GM21786 (cell line): ENCODE data around the gene ABCA8.
"Not testable (repeated sequence)": the region's sequence is repeated elsewhere in the genome, so short reads cannot be mapped to it uniquely, and the experiment has no call there.

Experiments
- ATAC-seq: cut with Tn5 transposase; IDR thresholded peaks from one replicate; pipeline ENCODE4 v1.9.1; 2021; ENCODE audit not compliant: unreplicated experiment

Gene ABCA8

GRCh38 chr17:68955181-68955841, at the start of gene ABCA8:
Gene ABCA8 (minus strand): TSS chr17:68955392. CDS start chr17:68942034, 13,358 bp downstream.
- no peak for ATAC-seq

- ATAC-seq = not testable (repeated sequence)
Observed at GRCh38 chr17:69004759-69005158, 49.6 kb upstream of the ABCA8 start.

- not testable (repeated sequence) for ATAC-seq
Observed at GRCh38 chr17:68999743-69000142, 44.6 kb upstream of the ABCA8 start.

GRCh38 chr17:68993112-68993511, 37.9 kb upstream of the ABCA8 start:
- no peak for ATAC-seq

GRCh38 chr17:68987966-68988365, 32.8 kb upstream of the ABCA8 start:
- no peak for ATAC-seq

GRCh38 chr17:68981288-68981687, 26.1 kb upstream of the ABCA8 start:
- ATAC-seq = peak; percentile 70

GRCh38 chr17:68973098-68973846, 18.1 kb upstream of the ABCA8 start:
- no peak for ATAC-seq

GRCh38 chr17:68972119-68972704, 17.0 kb upstream of the ABCA8 start:
- no peak for ATAC-seq

- ATAC-seq = no peak
Observed at GRCh38 chr17:68969101-68969500, 13.9 kb upstream of the ABCA8 start.

- no peak for ATAC-seq
Observed at GRCh38 chr17:68963958-68964357, 8.8 kb upstream of the ABCA8 start.

- ATAC-seq = no peak
Observed at GRCh38 chr17:68961214-68961882, 6.2 kb upstream of the ABCA8 start.

GRCh38 chr17:68959117-68959516, 3.9 kb upstream of the ABCA8 start:
- not testable (repeated sequence) for ATAC-seq

GRCh38 chr17:68957944-68958343, 2.8 kb upstream of the ABCA8 start:
- no peak for ATAC-seq

- no peak for ATAC-seq
Observed at GRCh38 chr17:68954146-68954896, 871 bp downstream of the ABCA8 start.

GRCh38 chr17:68953340-68953997, 1.7 kb downstream of the ABCA8 start:
- no peak for ATAC-seq

GRCh38 chr17:68950725-68951124, 4.5 kb downstream of the ABCA8 start:
- no peak for ATAC-seq

GRCh38 chr17:68947868-68948267, 7.3 kb downstream of the ABCA8 start:
- not testable (repeated sequence) for ATAC-seq

- ATAC-seq = no peak
Observed at GRCh38 chr17:68944435-68945035, 10.7 kb downstream of the ABCA8 start.

GRCh38 chr17:68943812-68944182, 11.4 kb downstream of the ABCA8 start:
- not testable (repeated sequence) for ATAC-seq
